Keratinocyte (primary cell): Measurements from ENCODE around the gene DENND6B. TPM values are rescaled to one million over a fixed set of nuclear protein-coding genes. Genes with fewer than 3 reads are reported as not detected.

Experiments
- DNase-seq: peaks from one replicate; pipeline ENCODE4 v3.0.0-alpha.2; 2011; ENCODE audit warnings: low read depth, missing footprints, low spot score
- FAIRE-seq: peaks from 2 replicates; lab custom pipeline; 2011; peaks lifted over from hg19 to GRCh38; lab: Jason Lieb, UNC
- H2AFZ ChIP-seq: 2 replicates; pipeline ENCODE4 v1.6.0; 2012; ENCODE audit warnings: low read length, control low read depth, inconsistent platforms; ENCODE audit not compliant: control insufficient read depth
- H3K27ac ChIP-seq: 2 replicates; pipeline ENCODE4 v1.5.1; 2011; ENCODE audit warnings: low read length; ENCODE audit not compliant: control insufficient read depth, insufficient read depth
- H3K27me3 ChIP-seq: 3 replicates; pipeline ENCODE4 v1.6.0; 2011; ENCODE audit warnings: low read length; ENCODE audit not compliant: control insufficient read depth, insufficient read depth; ENCODE audit errors: extremely low read depth
- H3K36me3 ChIP-seq, 2 experiments: 2 replicates in 1 of 2; 3 replicates in 1 of 2; pipeline ENCODE4 v1.5.1; 2011; ENCODE audit warnings: low read length in 2 of 2, mild to moderate bottlenecking in 1 of 2; ENCODE audit not compliant: control insufficient read depth in 2 of 2, insufficient read depth in 2 of 2; ENCODE audit errors: extremely low read depth in 1 of 2
- H3K4me1 ChIP-seq: 3 replicates; pipeline ENCODE4 v1.5.1; 2011; ENCODE audit warnings: low read length; ENCODE audit not compliant: control insufficient read depth, insufficient read depth; ENCODE audit errors: extremely low read depth
- H3K4me2 ChIP-seq: 3 replicates; pipeline ENCODE4 v1.6.0; 2011; ENCODE audit warnings: low read depth, low read length; ENCODE audit not compliant: control insufficient read depth, insufficient read depth; ENCODE audit errors: extremely low read depth
- H3K4me3 ChIP-seq, 3 experiments: fragments of 200-600 bp in 1 of 3; sonication (generic) in 1 of 3; 2 replicates in 2 of 3; 3 replicates in 1 of 3; pipeline ENCODE4 v1.5.1; 2011 to 2016; ENCODE audit warnings: low read length in 3 of 3, mild to moderate bottlenecking in 3 of 3, control low read depth in 2 of 3, inconsistent platforms in 1 of 3, low read depth in 1 of 3, mixed read lengths in 1 of 3, mixed run types in 1 of 3, moderate library complexity in 1 of 3; ENCODE audit not compliant: control insufficient read depth in 2 of 3, insufficient read depth in 2 of 3; ENCODE audit errors: extremely low read depth in 1 of 3
- H3K79me2 ChIP-seq: 2 replicates; pipeline ENCODE4 v1.6.0; 2012; ENCODE audit warnings: low read length; ENCODE audit not compliant: control insufficient read depth, insufficient read depth
- H3K9ac ChIP-seq: 3 replicates; pipeline ENCODE4 v1.6.0; 2011; ENCODE audit warnings: low read length; ENCODE audit not compliant: control insufficient read depth, insufficient read depth; ENCODE audit errors: extremely low read depth
- H3K9me1 ChIP-seq: 3 replicates; pipeline ENCODE4 v1.6.0; 2011; ENCODE audit warnings: low read length; ENCODE audit not compliant: control insufficient read depth, insufficient read depth; ENCODE audit errors: extremely low read depth
- H3K9me3 ChIP-seq: 2 replicates; pipeline ENCODE4 v1.5.1; 2012; ENCODE audit warnings: low read depth, low read length; ENCODE audit not compliant: control insufficient read depth
- H4K20me1 ChIP-seq: 3 replicates; pipeline ENCODE4 v1.6.0; 2011; ENCODE audit warnings: low read length; ENCODE audit not compliant: control insufficient read depth, insufficient read depth; ENCODE audit errors: extremely low read depth
- CTCF ChIP-seq, 3 experiments: IDR thresholded peaks in 1 of 3; conservative IDR thresholded peaks in 1 of 3; optimal IDR thresholded peaks in 1 of 3; 2 replicates in 2 of 3; 3 replicates in 1 of 3; pipeline versions ENCODE3 to v1.5.1; 2011; ENCODE audit warnings: low read length in 3 of 3, mild to moderate bottlenecking in 3 of 3, moderate library complexity in 2 of 3, control low read depth in 1 of 3, inconsistent platforms in 1 of 3; ENCODE audit not compliant: insufficient read depth in 2 of 3; ENCODE audit errors: extremely low read depth in 1 of 3
- EZH2 ChIP-seq: IDR thresholded peaks from one replicate; pipeline ENCODE4 v1.6.1; 2012; ENCODE audit warnings: inconsistent platforms, mild to moderate bottlenecking, low read length, moderate library complexity
- dilution Hi-C: fragments of 300-500 bp; cut with MboI; formaldehyde crosslinking; loops from one replicate; pipeline ENCODE4 v1.7.0; 2020; ENCODE audit warnings: low sequenced_read_pairs; ENCODE audit not compliant: extremely low pct_ligation_motif_present
- polyA plus RNA-seq, 5 experiments: library from polyadenylated mRNA; depleted of rRNA in 3 of 5; stranded (reverse) in 3 of 5; stranded (forward) in 1 of 5; unstranded in 1 of 5; fragments of >200 nt; gene quantifications; 1 replicate in 1 of 5; 2 replicates in 3 of 5; 3 replicates in 1 of 5; pipeline versions ENCODE4 v1.2.1 to v1.2.3, GENCODE V29; 2011 to 2012; ENCODE audit warnings: missing spikeins in 2 of 5, low read depth in 1 of 5, low replicate concordance in 1 of 5

DENND6B gene
- polyA plus RNA-seq, 1 donor (not counting 4 experiments of a cell fraction or from before 2014, with no cell fraction given), result 0.94 TPM

- FAIRE-seq (no peak), DNase-seq (no peak)
- Histone ChIP-seq H3K79me2 (peaks cover 12% of the 10 kb centered on the region), H4K20me1 (no peaks in the 10 kb centered on the region), H3K4me1 (no peaks in the 10 kb centered on the region), H3K27ac (peak overlapping the region; percentile 62), H3K4me2 (peak overlapping the region; percentile 89), H3K9me1 (no peaks in the 10 kb centered on the region), H3K9ac (peak overlapping the region; percentile 80), H3K9me3 (no peaks in the 10 kb centered on the region), H3K27me3 (no peaks in the 10 kb centered on the region), H3K4me3 (peak overlapping the region; percentile 69 to 79 (median 73)), H2AFZ (peak overlapping the region; percentile 35), H3K36me3 (no peaks in the 10 kb centered on the region)
- dilution Hi-C loops, result no loop called here
- TF ChIP-seq CTCF (optimal IDR thresholded peaks at IDR 0.05 in 1 of 3, IDR thresholded peaks at IDR 0.05 in 1 of 3, conservative IDR thresholded peaks at IDR 0.05 in 1 of 3; ENCODE audit: extremely low read depth in 1 of 3, insufficient read depth in 2 of 3, low read length in 3 of 3) (peak; percentile 84 to 96 (median 95)), EZH2 (no peak)
Observed at GRCh38 chr22:50341977-50342650, 15.3 kb upstream of the DENND6B start.

- H3K9me3 ChIP-seq, result no peaks in the 10 kb centered on the region
- dilution Hi-C loops, result no loop called here
- TF ChIP-seq CTCF (optimal IDR thresholded peaks at IDR 0.05 in 1 of 3, IDR thresholded peaks at IDR 0.05 in 1 of 3, conservative IDR thresholded peaks at IDR 0.05 in 1 of 3; ENCODE audit: extremely low read depth in 1 of 3, insufficient read depth in 2 of 3, low read length in 3 of 3) (no peak), EZH2 (no peak)
- H2AFZ ChIP-seq, result no peak overlapping the region
- peaks cover 2% of the 10 kb centered on the region for H3K79me2 ChIP-seq
- no peak overlapping the region for H3K4me3 ChIP-seq
- DNase-seq (no peak), FAIRE-seq (no peak)
- H3K9me1 ChIP-seq, result no peaks in the 10 kb centered on the region
- H3K36me3 ChIP-seq, result no peaks in the 10 kb centered on the region
- H3K27ac ChIP-seq, result no peak overlapping the region
- no peaks in the 10 kb centered on the region for H4K20me1 ChIP-seq
- H3K9ac ChIP-seq, result no peak overlapping the region
- no peak overlapping the region for H3K4me2 ChIP-seq
- no peaks in the 10 kb centered on the region for H3K4me1 ChIP-seq
- no peaks in the 10 kb centered on the region for H3K27me3 ChIP-seq
Observed at GRCh38 chr22:50339945-50340879, 13.4 kb upstream of the DENND6B start.
